Activated CD4-positive, alpha-beta memory T cell treated with anti-CD3 and anti-CD28 coated beads for 36 hours (primary cell): ENCODE measurements around the gene ACTR3C. TPM values are rescaled to one million over a fixed set of nuclear protein-coding genes. Genes with fewer than 3 reads are reported as not detected.
"Not testable (repeated sequence)": the region's sequence is repeated elsewhere in the genome, so short reads cannot be mapped to it uniquely, and the experiment has no call there.

Source experiments
- CTCF ChIA-PET: fragments of 350-600 bp; sonication (Branson Sonifier 250); formaldehyde crosslinking; loops from one replicate; lab custom pipeline; 2021; ENCODE audit warnings: antibody characterized with exemption, inconsistent platforms; lab: Charles Lee
- POLR2A ChIA-PET: fragments of 350-600 bp; sonication (Branson Sonifier 250); formaldehyde crosslinking; loops from one replicate; lab custom pipeline; 2021; ENCODE audit warnings: antibody characterized with exemption; lab: Charles Lee
- DNase-seq: peaks from one replicate; pipeline ENCODE4 v3.0.0-alpha.2; 2020
- H3K27ac Mint-ChIP-seq: one replicate; pipeline ENCODE4 v1.8.0; 2021; ENCODE audit warnings: mixed read lengths
- H3K27me3 Mint-ChIP-seq: one replicate; pipeline ENCODE4 v1.8.0; 2021; ENCODE audit warnings: mixed read lengths
- H3K36me3 Mint-ChIP-seq: one replicate; pipeline ENCODE4 v1.8.0; 2021; ENCODE audit warnings: mixed read lengths
- H3K4me1 Mint-ChIP-seq: one replicate; pipeline ENCODE4 v1.8.0; 2021; ENCODE audit warnings: low read depth, mixed read lengths
- H3K4me3 Mint-ChIP-seq: one replicate; pipeline ENCODE4 v1.8.0; 2021; ENCODE audit warnings: mild to moderate bottlenecking, mixed read lengths
- H3K9me3 Mint-ChIP-seq: one replicate; pipeline ENCODE4 v1.8.0; 2021; ENCODE audit warnings: mixed read lengths
- intact Hi-C: fragments of 100-400 bp; cut with micrococcal nuclease; formaldehyde crosslinking; loops from one replicate; pipeline ENCODE4 v1.15.1; 2023
- total RNA-seq, 2 experiments: library from RNA; stranded (reverse); gene quantifications; one replicate each; pipeline ENCODE4 v1.2.3, GENCODE V29; 2021

Gene ACTR3C
- total RNA-seq, 2 experiments from 2014 or later: 8.0 to 8.8 TPM

GRCh38 chr7:150317748-150318444 is 5.4 kb downstream of the ACTR3C start:
- Mint-ChIP-seq H3K36me3 (peaks cover 23% of the 10 kb centered on the region), H3K27me3 (no peaks in the 10 kb centered on the region), H3K27ac (no peak overlapping the region), H3K4me1 (peaks cover 35% of the 10 kb centered on the region), H3K4me3 (no peak overlapping the region), H3K9me3 (no peaks in the 10 kb centered on the region)
- POLR2A ChIA-PET: no interaction called here
- no peak for DNase-seq
- intact Hi-C loops: no loop called here
- CTCF ChIA-PET: no interaction called here

GRCh38 chr7:150316987-150317386 is 6.4 kb downstream of the ACTR3C start:
- CTCF ChIA-PET, intact Hi-C loops, DNase-seq, H3K27me3 Mint-ChIP-seq, POLR2A ChIA-PET, H3K9me3 Mint-ChIP-seq, H3K27ac Mint-ChIP-seq, H3K4me3 Mint-ChIP-seq: not testable (repeated sequence)
- Mint-ChIP-seq H3K36me3 (peaks cover 19% of the 10 kb centered on the region), H3K4me1 (peaks cover 31% of the 10 kb centered on the region)

GRCh38 chr7:150314639-150315239 is 8.6 kb downstream of the ACTR3C start:
- Mint-ChIP-seq H3K9me3 (no peaks in the 10 kb centered on the region), H3K4me3 (no peak overlapping the region), H3K27me3 (no peaks in the 10 kb centered on the region), H3K36me3 (peaks cover 13% of the 10 kb centered on the region), H3K4me1 (peaks cover 11% of the 10 kb centered on the region), H3K27ac (no peak overlapping the region)
- intact Hi-C loops: no loop called here
- no peak for DNase-seq
- ChIA-PET CTCF (interaction anchor here (1.8 kb wide), 1 partner anchor 29 kb away, joined by 4 read pairs; no protein-coding TSS in a partner anchor), POLR2A (no interaction called here)

DNA sequence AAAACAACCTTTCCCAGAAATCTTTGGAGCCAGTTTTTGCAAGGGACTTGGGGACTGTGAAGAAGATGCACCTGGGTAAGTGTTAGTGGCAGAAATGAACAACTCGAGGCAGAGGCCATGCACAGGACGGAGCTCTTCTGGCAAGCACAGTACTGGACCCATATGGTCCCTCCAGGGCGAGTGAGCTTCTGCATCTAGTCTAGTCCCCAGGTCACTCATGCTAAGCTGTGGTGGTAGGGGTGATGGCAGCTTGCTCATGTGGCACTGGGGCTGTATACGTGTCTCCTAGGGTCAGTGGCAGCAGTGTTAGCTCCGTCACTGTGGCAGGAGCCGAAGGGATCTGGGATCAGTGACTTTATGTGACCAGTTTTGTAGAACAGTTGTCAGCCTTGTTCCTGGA is 9.5 kb downstream of the ACTR3C start:
- Mint-ChIP-seq H3K4me1 (peaks cover 8% of the 10 kb centered on the region), H3K27me3 (no peaks in the 10 kb centered on the region), H3K27ac (no peak overlapping the region), H3K9me3 (no peaks in the 10 kb centered on the region), H3K4me3 (no peak overlapping the region), H3K36me3 (peaks cover 12% of the 10 kb centered on the region)
- no peak for DNase-seq
- intact Hi-C loops: no loop called here
- ChIA-PET CTCF (interaction anchor here (1.8 kb wide), 1 partner anchor 28 kb away, joined by 4 read pairs; no protein-coding TSS in a partner anchor), POLR2A (no interaction called here)

DNA sequence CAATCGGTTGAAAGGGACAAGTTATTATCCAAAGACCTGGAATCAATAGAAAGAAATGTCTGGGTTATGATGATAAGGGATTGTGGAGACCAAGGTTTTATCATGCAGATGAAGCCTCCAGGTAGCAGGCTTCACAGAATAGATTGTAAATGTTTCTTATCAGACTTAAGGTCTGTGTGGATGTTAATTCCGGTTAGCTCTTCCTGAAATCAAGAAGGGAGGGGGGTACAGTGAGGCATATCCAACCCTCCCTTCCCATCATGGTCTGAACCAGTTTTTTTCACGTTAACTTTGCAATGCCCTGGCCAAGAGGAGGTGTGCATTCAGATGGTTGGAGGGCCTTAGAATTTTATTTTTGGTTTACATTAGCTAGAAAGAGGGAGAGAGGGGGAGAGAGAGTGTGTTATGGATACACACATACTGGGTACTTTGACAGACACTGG is 10.0 kb downstream of the ACTR3C start:
- intact Hi-C loops: no loop called here

DNA sequence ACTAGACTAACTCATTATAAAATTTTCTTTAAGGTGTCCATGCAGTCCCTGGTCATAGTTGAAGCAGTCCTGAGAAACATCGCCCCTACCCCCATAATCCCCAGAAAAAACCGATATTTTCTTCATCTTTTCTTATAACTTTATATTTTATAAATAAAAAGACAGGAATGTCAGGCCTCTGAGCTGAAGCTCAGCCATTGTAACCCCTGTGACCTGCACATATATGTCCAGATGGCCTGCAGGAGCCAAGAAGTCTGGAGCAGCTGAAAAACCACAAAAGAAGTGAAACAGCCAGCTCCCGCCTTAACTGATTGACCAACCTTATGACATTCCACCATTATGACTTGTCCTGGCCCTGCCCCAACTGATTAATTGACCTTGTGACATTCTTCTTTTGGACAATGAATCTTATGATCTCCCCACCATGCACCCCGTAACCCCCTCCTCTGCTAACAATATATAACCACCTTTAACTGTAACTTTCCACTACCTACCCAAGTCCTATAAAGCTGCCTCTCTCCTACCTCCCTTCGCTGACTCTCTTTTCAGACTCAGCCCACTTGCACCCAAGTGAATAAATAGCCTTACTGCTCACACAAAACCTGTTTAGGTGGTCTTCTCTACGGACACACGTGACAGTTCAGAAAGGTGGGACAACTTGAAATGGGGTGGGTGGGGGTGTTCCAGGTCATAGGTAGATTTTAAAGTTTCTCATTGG is 10.5 kb downstream of the ACTR3C start:
- H3K4me3 Mint-ChIP-seq, DNase-seq, H3K36me3 Mint-ChIP-seq, H3K27me3 Mint-ChIP-seq, intact Hi-C loops, POLR2A ChIA-PET, H3K4me1 Mint-ChIP-seq, H3K27ac Mint-ChIP-seq, H3K9me3 Mint-ChIP-seq: not testable (repeated sequence)
- CTCF ChIA-PET: interaction anchor here (1.8 kb wide), 1 partner anchor 27 kb away, joined by 4 read pairs; no protein-coding TSS in a partner anchor

More for the DNA sequence above, 10.0 kb downstream of the ACTR3C start:
- Mint-ChIP-seq H3K36me3 (peaks cover 10% of the 10 kb centered on the region), H3K27ac (no peak overlapping the region), H3K4me3 (no peak overlapping the region), H3K27me3 (no peaks in the 10 kb centered on the region), H3K4me1 (peaks cover 11% of the 10 kb centered on the region), H3K9me3 (no peaks in the 10 kb centered on the region)
- no peak for DNase-seq
- ChIA-PET CTCF (interaction anchor here (1.8 kb wide), 1 partner anchor 27 kb away, joined by 4 read pairs; no protein-coding TSS in a partner anchor), POLR2A (no interaction called here)

- intact Hi-C loops: no loop called here
- POLR2A ChIA-PET: no interaction called here
- no peak overlapping the region for H3K4me3 Mint-ChIP-seq
- peaks cover 7% of the 10 kb centered on the region for H3K4me1 Mint-ChIP-seq
- no peak for DNase-seq
- no peaks in the 10 kb centered on the region for H3K27me3 Mint-ChIP-seq
- peaks cover 2% of the 10 kb centered on the region for H3K36me3 Mint-ChIP-seq
- H3K27ac Mint-ChIP-seq: no peak overlapping the region
- no peaks in the 10 kb centered on the region for H3K9me3 Mint-ChIP-seq
- CTCF ChIA-PET: no interaction called here
These were observed 11.6 kb downstream of the ACTR3C start for GRCh38 chr7:150311711-150312110.

GRCh38 chr7:150311146-150311545 is 12.2 kb downstream of the ACTR3C start:
- Mint-ChIP-seq H3K36me3 (peaks cover 2% of the 10 kb centered on the region), H3K4me1 (peaks cover 7% of the 10 kb centered on the region), H3K27me3 (no peaks in the 10 kb centered on the region), H3K4me3 (no peak overlapping the region), H3K27ac (no peak overlapping the region), H3K9me3 (no peaks in the 10 kb centered on the region)
- intact Hi-C loops: no loop called here
- ChIA-PET CTCF (no interaction called here), POLR2A (no interaction called here)
- DNase-seq: no peak

GRCh38 chr7:150308575-150308974 is 14.8 kb downstream of the ACTR3C start:
- no peak for DNase-seq
- Mint-ChIP-seq H3K4me3 (no peak overlapping the region), H3K4me1 (peaks cover 13% of the 10 kb centered on the region), H3K27me3 (no peaks in the 10 kb centered on the region), H3K9me3 (no peaks in the 10 kb centered on the region), H3K27ac (no peak overlapping the region), H3K36me3 (no peaks in the 10 kb centered on the region)
- ChIA-PET CTCF (interaction anchor here (0.8 to 1.6 kb wide), 2 partner anchors 98 to 448 kb away, joined by 4 read pairs; no protein-coding TSS in a partner anchor), POLR2A (interaction anchor here (1.7 kb wide), 1 partner anchor 14 kb away, joined by 4 read pairs; the partner anchor contains the start of gene LRRC61)
- intact Hi-C loops: no loop called here

DNA sequence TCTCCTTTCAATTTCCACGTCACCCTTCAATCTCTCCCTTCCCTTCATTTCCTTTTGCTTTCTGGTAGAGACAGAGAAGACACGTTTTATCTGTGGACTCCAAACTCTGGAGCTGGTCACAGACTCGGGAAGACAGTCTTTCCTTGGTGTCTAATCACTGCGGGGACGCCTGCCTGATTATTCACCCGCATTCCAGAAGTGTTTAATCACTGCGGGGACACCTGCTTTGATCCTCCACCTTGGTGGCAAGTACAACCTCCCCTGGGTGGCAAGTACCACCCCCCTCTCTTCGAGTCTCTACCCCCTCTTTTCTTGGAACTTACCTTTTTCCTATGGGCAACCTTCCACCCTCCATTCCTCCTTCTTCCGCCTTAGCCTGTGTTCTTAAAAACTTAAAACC is 15.4 kb downstream of the ACTR3C start:
- intact Hi-C loops: no loop called here
- Mint-ChIP-seq H3K27ac (no peak overlapping the region), H3K9me3 (no peaks in the 10 kb centered on the region), H3K4me1 (peaks cover 14% of the 10 kb centered on the region), H3K27me3 (no peaks in the 10 kb centered on the region), H3K36me3 (no peaks in the 10 kb centered on the region), H3K4me3 (no peak overlapping the region)
- CTCF ChIA-PET: interaction anchor here (0.6 to 0.8 kb wide), 2 partner anchors 18 to 449 kb away, joined by 3 to 4 read pairs; no protein-coding TSS in a partner anchor
- POLR2A ChIA-PET: interaction anchor here (1.7 kb wide), 1 partner anchor 14 kb away, joined by 4 read pairs; the partner anchor contains the start of gene LRRC61
- DNase-seq: no peak

GRCh38 chr7:150307129-150307528 is 16.2 kb downstream of the ACTR3C start:
- ChIA-PET CTCF (interaction anchor here (0.7 kb wide), 1 partner anchor 472 kb away, joined by 3 read pairs; no protein-coding TSS in a partner anchor), POLR2A (no interaction called here)
- Mint-ChIP-seq H3K9me3 (no peaks in the 10 kb centered on the region), H3K4me1 (peaks cover 16% of the 10 kb centered on the region), H3K27ac (no peak overlapping the region), H3K36me3 (no peaks in the 10 kb centered on the region), H3K27me3 (no peaks in the 10 kb centered on the region), H3K4me3 (no peak overlapping the region)
- intact Hi-C loops: no loop called here
- no peak for DNase-seq

DNA sequence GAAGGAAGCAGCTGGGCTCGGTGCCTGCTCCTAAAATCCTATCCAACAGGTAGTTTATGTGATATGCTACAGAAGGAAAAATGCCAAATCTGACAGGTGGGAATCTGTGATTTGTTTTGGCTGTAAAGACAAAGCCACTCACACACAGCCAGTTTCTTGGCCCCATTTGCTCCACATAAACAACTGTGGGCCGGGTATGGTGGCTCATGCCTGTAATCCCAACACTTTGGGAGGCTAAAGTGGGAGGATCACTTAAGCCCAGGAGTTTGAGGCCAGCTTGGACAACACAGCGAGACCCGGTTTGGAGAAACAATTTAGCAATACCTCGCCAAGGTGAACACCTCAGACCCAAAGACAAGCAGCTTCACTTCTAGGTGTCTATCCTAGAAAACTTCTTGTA is 17.0 kb downstream of the ACTR3C start:
- H3K36me3 Mint-ChIP-seq, POLR2A ChIA-PET, H3K4me3 Mint-ChIP-seq, H3K27me3 Mint-ChIP-seq, intact Hi-C loops, CTCF ChIA-PET, H3K9me3 Mint-ChIP-seq, H3K27ac Mint-ChIP-seq, DNase-seq: not testable (repeated sequence)
- peaks cover 16% of the 10 kb centered on the region for H3K4me1 Mint-ChIP-seq
